GM11168 (cell line): Measurements from ENCODE around the gene COA1.
"Not testable (repeated sequence)": the region's sequence is repeated elsewhere in the genome, so short reads cannot be mapped to it uniquely, and the experiment has no call there.

Experiments used
- in situ Hi-C: fragments of 300-500 bp; cut with MboI; formaldehyde crosslinking; loops from one replicate; pipeline ENCODE4 v1.12.0; 2022; ENCODE audit warnings: low sequenced_read_pairs; ENCODE audit not compliant: unreplicated experiment

COA1 gene

DNA sequence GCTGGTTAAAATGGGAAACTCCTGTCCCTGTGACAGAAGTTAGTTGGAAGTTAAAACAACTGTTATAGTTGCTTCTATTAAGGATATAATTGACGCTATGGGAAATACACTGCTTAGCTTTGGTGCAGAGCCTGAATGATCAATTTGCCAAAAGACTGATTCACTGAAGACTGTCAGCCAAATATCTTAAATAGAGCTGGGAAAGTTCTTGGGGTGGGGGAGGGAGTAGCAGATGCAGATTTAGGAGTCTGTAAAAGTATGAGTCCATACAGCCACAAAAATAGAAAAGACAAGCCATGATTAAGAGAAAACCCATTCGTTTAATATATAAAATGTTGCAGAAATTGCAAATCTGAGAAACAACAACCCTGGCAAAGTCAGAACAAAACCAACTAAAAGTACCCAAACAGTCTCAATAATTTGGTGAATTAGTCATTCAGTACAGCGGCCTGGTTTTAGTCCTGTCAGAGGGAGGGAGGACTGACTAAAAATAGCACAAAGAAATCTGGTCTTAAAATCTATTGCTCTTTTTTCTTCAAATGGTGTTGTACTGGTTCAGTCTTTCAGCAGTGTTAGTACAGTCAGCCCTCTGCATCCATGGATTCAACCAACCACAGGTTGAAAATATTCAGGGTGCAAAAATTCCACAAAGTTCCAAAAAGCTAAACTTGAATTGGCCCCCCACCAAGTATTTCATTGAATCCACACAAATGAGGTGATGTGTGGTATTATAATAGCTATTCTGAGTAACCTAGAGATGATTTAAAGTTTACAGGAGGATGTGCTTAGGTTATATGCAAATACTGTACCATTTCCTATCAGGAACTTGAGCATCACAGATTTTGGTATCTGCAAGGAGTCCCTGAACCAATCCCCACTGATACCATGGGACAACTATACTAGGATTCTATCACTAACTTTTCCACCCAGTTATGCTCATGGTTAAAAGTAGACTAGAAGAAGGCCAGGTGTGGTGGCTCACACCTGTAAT lies 116.4 kb downstream of the COA1 start:
- in situ Hi-C loops: no loop called here

DNA sequence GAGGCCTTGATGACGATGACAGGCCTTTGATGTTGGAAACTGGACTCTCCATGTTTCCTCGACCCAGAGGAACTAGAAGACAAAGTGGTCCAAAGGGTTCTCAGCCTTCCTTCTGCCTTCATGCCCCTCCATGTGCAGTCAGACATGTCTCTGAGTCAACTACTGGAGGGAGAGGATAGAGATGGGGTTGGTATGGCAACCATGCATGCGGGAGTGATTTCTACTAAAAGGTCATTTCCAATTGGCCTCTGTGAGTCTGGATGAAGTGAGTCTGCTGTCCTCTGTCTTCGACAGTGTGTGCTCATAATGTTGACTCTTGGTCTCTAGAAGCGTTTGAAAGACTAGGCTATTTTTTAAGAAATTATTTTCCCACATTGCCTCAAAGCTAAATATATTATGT lies 117.2 kb downstream of the COA1 start:
- in situ Hi-C loops: no loop called here

DNA sequence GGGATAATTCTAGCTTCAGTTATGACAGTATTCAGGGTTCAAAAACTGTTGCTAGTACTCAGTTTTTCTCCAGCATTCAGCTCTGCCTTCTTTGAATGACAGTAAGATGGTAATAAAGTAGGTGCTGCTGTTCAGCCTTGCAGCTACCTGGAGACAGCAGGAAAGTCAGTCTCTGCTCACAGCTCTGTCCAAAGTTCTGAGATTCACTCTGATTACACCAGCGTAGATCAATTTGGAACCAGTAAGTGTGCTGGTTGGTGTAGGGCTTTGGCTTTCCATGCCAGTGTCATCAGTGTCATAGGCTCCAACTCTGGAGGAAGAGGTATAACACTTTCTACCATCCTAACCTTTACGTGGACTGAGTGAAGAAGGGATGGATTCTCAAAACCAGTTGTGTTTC lies 120.2 kb downstream of the COA1 start:
- in situ Hi-C loops: no loop called here

DNA sequence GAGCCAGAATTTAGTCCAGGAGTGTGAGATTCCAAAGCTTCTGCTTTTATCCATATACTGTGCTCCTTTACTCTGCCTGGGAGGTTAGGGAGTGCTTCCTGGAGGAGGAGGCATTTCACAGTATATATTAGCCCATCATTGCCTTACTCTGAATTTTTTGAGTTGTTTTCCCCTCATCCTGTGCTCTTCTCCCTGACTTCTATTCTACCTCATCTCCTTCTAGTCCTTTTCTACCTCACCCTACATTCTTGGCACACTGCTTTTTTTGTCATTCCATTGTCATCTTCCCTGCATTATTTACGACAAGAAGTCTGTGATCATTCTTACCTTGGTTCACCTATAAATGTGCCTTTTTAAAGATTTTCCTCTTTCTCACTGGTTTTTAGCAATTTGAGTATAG lies 125.1 kb downstream of the COA1 start:
- in situ Hi-C loops: no loop called here

DNA sequence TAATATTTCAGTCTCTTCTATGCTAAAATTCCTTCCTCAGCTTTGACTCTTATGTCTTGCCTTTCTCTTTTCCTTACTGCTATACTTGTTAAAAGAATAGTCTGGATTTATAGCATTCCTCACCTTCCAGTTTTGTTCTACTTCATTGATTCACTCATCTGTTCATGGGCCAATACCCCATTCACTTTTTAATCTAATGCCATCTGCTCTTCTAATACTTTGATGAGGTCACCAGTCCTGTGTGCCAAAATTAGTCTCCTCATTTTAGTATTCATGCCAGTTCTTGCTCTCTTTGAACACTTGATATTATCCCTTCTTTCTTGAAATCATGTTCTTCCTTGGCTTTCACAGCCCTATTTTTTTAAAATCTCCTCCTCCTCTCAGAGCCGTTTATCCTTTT lies 127.1 kb downstream of the COA1 start:
- in situ Hi-C loops: no loop called here

DNA sequence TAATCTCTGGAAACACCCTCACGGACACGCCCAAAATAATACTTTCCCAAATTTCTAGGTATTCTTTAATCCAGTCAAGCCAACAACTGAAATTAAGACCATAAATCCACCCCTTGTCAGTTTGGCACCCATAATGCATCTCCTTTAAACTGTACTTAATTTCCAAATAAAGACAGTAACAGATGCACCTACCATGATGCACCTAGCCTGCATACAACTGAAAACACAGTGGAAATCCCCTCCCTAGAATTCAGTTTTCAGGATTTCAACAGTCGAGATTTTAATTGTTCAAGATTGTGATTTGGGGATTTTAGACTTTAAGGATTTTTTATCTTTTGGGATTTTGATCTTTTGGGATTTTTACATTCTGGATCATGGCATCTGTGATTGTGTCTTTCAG lies 129.3 kb downstream of the COA1 start:
- in situ Hi-C loops: no loop called here

DNA sequence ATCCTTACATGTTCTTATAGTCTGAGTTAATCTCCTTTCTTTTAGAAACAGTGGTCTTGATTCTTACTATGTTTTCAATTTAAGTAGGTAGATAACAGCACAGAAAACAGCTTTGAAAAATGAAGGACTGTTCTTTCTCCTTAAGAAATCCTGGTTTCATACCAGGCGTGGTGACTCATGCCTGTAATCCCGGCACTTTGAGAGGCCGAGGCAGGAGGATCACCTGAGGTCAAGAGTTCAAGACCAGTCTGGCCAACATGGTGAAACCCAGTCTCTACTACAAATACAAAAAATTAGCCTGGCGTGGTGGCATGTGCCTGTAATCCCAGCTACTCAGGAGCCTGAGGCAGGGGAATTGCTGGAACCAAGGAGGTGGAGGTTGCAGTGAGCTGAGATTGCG lies 132.9 kb downstream of the COA1 start:
- in situ Hi-C loops: not testable (repeated sequence)

DNA sequence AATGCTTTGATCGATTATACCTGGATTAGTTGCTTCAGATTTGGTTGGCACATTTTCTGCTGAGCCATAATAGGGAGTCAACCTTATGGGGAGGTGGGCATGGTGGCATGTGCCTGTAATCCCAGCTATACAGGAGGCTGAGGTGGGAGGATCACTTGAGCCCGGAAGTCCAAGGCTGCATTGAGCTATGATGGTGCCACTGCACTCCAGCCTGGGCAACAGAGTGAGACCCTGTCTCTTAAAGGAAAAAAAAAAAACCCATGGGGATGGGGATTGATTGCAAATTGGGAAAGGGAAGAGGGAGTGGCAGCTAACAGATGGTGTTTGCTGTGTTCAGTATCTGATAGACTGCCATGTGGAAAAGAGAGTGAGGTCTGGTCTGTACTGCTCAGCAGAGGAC lies 135.3 kb downstream of the COA1 start:
- in situ Hi-C loops: no loop called here

DNA sequence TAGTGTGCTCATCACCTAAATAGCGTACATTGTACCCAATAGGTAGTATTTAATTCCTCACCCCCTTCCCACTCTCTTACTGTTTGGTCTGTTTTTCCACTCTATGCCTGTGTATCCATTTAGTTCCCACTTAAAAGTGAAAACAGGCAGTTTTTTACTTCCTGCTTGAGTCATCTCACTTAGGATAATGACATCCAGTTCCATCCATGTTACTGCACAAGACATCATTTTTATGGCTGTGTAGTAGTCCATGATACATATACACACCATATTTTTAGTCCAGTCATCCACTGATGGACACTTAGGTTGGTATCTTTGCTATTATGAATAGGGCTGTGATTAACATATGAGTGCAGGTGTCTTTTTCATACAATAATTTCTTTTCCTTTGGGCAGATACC lies 136.3 kb downstream of the COA1 start:
- in situ Hi-C loops: no loop called here

DNA sequence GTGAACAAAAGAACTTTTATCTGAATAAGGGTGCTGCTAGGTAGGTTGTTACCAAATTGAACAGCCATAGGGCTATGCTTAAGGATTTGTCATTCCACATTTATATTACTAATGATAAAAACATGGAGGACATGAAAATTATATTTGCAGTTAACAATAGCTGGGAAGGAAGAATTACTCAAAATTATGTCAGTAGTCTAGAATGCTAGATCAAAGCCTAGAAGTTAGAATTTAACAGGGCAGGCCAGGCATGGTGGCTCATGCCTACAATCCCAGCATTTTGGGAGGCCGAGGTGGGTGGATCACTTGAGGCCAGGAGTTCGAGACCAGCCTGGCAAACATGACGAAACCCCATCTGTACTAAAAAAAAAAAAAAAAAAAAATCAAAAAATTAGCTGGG lies 137.0 kb downstream of the COA1 start:
- in situ Hi-C loops: no loop called here

DNA sequence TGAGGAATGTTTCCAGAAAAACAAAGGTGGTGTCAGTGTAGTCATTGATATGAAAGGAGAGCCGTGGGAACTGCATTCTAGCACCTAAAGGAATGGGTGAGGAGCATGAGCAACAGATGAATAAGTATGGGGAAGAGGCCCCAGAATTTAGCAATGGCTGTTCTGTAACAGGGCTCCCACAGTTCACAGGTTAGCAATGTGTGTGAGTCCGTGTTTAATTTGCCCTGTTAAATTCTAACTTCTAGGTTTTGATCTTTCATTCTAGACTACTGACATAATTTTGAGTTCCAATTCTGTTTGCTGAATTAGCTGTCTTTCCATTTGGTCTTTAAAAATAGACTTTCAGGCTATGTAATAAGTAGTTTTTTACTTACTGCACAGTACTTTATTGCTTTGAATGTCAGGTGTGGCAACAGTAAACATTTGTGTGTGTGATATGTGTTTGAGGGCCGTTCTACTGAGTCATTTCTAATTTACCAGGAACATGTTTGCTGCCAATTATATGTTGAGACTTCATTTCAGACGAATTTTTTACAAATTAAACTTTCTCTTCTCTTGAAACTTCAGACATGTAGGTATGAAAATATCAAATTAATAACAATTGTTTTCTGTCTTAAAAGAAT lies 137.7 kb downstream of the COA1 start:
- in situ Hi-C loops: no loop called here

DNA sequence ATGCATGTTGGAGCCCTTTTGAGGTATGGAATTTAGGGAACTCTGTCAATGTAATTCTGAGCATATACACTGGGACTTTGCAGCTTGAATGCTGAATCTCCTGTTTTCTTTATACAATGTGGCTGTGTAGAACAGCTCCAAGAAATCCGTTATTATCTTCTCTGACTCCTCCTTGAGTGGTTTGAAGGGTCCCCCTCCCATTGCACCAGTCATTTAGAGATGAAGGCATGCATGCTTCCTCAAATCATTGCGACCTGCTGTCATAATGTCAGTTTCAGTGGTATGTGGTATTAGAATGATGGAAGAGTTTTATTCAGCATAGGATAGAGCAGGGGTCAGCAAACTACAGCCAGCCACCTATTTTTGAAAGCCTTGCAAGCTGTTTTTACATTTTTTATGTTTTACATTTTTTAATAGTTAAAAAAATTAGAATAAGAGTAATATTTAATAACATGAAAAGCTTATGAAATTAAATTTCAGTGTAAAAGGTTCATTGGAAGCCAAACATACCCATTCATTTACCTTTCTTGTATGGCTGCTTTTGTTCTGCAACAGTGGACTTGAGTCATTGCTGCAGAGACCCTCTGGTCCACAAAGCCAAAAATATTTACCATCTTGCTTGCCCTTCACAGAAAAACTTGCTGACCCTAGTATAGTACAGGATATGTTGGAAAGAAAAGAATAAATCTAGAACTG lies 138.3 kb downstream of the COA1 start:
- in situ Hi-C loops: no loop called here

DNA sequence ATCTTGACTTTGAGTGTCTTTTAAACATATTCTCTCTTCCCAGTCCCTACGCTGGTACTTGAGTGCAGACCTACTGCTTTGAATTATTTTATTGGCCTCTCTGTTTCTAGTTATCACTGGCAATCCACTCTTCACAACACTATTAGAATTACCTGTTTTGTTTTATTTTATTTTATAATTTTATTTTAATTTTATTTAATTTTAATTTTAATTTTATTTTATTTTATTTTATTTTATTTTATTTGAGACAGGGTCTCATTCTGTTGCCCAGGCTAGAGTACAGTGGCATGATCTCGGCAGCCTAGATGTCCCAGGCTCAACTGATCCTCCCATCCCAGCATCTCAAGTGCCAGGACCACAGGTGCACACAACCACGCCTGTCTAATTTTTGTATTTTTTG lies 139.6 kb downstream of the COA1 start:
- in situ Hi-C loops: no loop called here
